NOMO-1 (cell line): ENCODE results near the gene PYGL.
"Not testable (repeated sequence)": the region's sequence is repeated elsewhere in the genome, so short reads cannot be mapped to it uniquely, and the experiment has no call there.

ENCODE experiments used
- DNase-seq, 2 experiments: peaks; one replicate each; lab custom pipeline; 2025; ENCODE audit not compliant: unreplicated experiment in 2 of 2; lab: John Stamatoyannopoulos, UW

The PYGL gene

GRCh38 chr14:50929506-50929905 is 14.8 kb downstream of the PYGL start:
- DNase-seq, result no peak

- peak; percentile 88 to 93 for DNase-seq
Observed at GRCh38 chr14:50928002-50928635, 16.2 kb downstream of the PYGL start.

- peak; percentile 84 to 92 for DNase-seq
Observed at GRCh38 chr14:50926851-50927386, 17.4 kb downstream of the PYGL start.

GRCh38 chr14:50924843-50925242 is 19.4 kb downstream of the PYGL start:
- DNase-seq, result peak in 1 of 2 experiments; percentile 19

- DNase-seq, result no peak
Observed at GRCh38 chr14:50924236-50924635, 20.0 kb downstream of the PYGL start.

- DNase-seq, result no peak
Observed at GRCh38 chr14:50922803-50923202, 21.5 kb downstream of the PYGL start.

GRCh38 chr14:50920482-50921230 is 23.6 kb downstream of the PYGL start:
- DNase-seq, result no peak

GRCh38 chr14:50919524-50919923 is 24.8 kb downstream of the PYGL start:
- not testable (repeated sequence) for DNase-seq

- DNase-seq, result no peak
Observed at GRCh38 chr14:50917449-50917848, 26.8 kb downstream of the PYGL start.

- DNase-seq, result no peak
Observed at GRCh38 chr14:50910495-50911420, 33.5 kb downstream of the PYGL start.

GRCh38 chr14:50906326-50907065 is 37.8 kb downstream of the PYGL start:
- DNase-seq, result no peak

- no peak for DNase-seq
Observed at GRCh38 chr14:50904719-50905118, 39.6 kb downstream of the PYGL start.

- DNase-seq, result peak in 1 of 2 experiments; percentile 38
Observed at GRCh38 chr14:50901361-50901760, 42.9 kb downstream of the PYGL start.

GRCh38 chr14:50897658-50898175 is 46.6 kb downstream of the PYGL start:
- DNase-seq, result no peak

GRCh38 chr14:50897005-50897404 is 47.3 kb downstream of the PYGL start:
- not testable (repeated sequence) for DNase-seq

- DNase-seq, result not testable (repeated sequence)
Observed at GRCh38 chr14:50896421-50896820, 47.9 kb downstream of the PYGL start.

GRCh38 chr14:50892255-50892654 is 52.0 kb downstream of the PYGL start:
- DNase-seq, result peak in 1 of 2 experiments; percentile 40

- DNase-seq, result no peak
Observed at GRCh38 chr14:50887476-50887875, 56.8 kb downstream of the PYGL start.

- no peak for DNase-seq
Observed at GRCh38 chr14:50883827-50884197, 60.5 kb downstream of the PYGL start.
